NB4 (cell line): ENCODE data around the gene EGLN3.

Experiments
- DNase-seq: peaks from one replicate; pipeline ENCODE4 v3.0.0; 2010; ENCODE audit warnings: low read depth
- H3K4me3 ChIP-seq: one replicate; pipeline ENCODE4 v1.5.1; 2011; ENCODE audit warnings: mild to moderate bottlenecking, low read depth, low read length, moderate library complexity
- CTCF ChIP-seq: IDR thresholded peaks from one replicate; pipeline ENCODE4 v1.5.1; 2012; ENCODE audit warnings: low read depth, low read length
- MYC ChIP-seq: IDR thresholded peaks from 2 replicates; pipeline ENCODE4 v1.6.1; 2011; ENCODE audit warnings: low read depth, low read length
- POLR2A ChIP-seq: IDR thresholded peaks from 2 replicates; pipeline ENCODE4 v1.6.1; 2011; ENCODE audit warnings: mild to moderate bottlenecking; ENCODE audit not compliant: insufficient read length; ENCODE audit errors: extremely low read depth
- TF ChIP-seq, protein P1 (sequence below): IDR thresholded peaks from 2 replicates; pipeline ENCODE4 v1.6.1; 2011; ENCODE audit warnings: low read depth, low read length

EGLN3 gene

GRCh38 chr14:33902363-33902762 lies 48.5 kb downstream of the EGLN3 start:
- TF ChIP-seq CTCF (no peak), MYC (no peak)
- TF ChIP-seq, protein P1, sequence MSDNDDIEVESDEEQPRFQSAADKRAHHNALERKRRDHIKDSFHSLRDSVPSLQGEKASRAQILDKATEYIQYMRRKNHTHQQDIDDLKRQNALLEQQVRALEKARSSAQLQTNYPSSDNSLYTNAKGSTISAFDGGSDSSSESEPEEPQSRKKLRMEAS: no peak
- DNase-seq: no peak
- no peak overlapping the region for H3K4me3 ChIP-seq

DNA sequence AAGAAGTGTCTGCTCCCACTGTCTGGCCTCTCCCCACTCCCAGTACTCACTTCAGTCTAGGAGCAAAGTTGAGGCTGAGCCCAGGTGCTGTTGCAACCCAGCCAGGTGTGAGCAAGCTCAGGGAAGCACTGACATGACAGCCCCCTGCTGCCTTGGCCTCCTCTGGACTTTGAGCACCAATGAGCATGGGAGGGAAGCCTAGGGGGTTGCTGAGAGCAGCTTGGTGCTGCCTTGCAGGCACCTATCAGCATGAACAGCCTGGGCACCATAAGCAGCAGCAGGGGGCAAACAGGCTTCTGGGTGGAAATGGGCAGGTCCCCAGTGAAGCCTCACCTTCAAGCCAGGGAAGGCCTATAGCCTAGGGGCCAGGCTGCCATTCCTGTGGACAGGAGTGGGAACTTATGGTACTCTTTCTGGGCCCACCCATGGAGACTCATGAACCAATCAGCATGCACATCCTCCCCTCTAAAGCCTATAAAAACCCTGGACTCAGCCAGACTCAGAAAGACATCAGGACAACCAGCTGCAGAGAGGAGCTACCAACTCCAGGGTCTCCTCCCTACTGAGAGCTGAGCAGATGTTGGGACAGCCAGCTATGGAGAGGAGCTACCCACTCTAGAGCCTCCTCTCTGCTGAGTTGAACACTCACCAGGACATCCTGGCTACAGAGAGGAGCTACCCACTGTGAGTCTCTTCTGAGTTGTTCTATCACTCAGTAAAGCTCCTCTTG lies 49.3 kb downstream of the EGLN3 start:
- DNase-seq: no peak
- H3K4me3 ChIP-seq: no peak overlapping the region
- TF ChIP-seq, protein P1: no peak
- TF ChIP-seq CTCF: no peak
- TF ChIP-seq POLR2A: no peak
- TF ChIP-seq MYC: no peak

GRCh38 chr14:33900706-33901105 lies 50.2 kb downstream of the EGLN3 start:
- TF ChIP-seq CTCF: no peak
- TF ChIP-seq, protein P1: no peak
- no peak for TF ChIP-seq MYC
- H3K4me3 ChIP-seq: no peak overlapping the region
- DNase-seq: no peak

DNA sequence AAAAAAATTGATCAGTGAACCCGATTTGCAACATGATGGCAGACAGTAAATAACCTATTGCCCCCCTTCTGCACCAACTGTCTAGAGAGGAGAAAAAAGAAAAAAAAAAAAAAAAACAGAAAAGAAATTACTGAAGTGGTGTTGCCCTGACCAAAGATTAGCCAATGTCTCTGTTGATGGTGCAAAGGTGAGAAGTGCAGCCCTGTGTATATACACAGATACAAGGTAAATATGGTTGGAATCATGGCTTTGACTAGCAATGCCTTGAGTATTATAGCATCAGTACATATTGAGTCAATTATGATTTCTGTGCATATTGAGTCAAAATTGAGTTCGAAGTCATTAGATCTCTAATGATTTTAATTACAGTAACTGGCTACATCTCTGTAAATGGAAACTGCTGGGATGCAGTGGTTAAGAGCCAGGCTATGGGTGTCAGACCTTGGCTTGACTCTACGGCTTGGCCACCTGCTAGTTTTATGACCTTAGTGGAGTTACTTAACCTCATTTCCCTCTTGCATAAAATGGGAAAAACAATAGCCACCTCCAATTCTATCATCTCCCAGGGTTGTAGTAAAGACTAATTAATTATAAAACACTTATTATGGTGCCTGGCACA lies 51.0 kb downstream of the EGLN3 start:
- H3K4me3 ChIP-seq: no peak overlapping the region
- no peak for DNase-seq
- TF ChIP-seq POLR2A (no peak), CTCF (no peak), MYC (no peak)
- TF ChIP-seq, protein P1: no peak

- TF ChIP-seq, protein P1: no peak
- TF ChIP-seq CTCF: no peak
- TF ChIP-seq MYC: no peak
- TF ChIP-seq POLR2A: no peak
- H3K4me3 ChIP-seq: no peak overlapping the region
- no peak for DNase-seq
These were observed 52.9 kb downstream of the EGLN3 start for GRCh38 chr14:33897878-33898535.
